T-helper 1 cell treated with Interleukin-12 subunit alpha and Interleukin-12 subunit beta and Interleukin-4 antibody, amounts not matched to agents 30 μg/mL and 1 μg/mL, for 36 hours (primary cell): Measurements from ENCODE around the gene CCDC85C.

Experiments used
- H3K27ac Mint-ChIP-seq: one replicate; pipeline ENCODE4 v1.8.0; 2021; ENCODE audit warnings: mild to moderate bottlenecking, mixed read lengths
- H3K27me3 Mint-ChIP-seq: one replicate; pipeline ENCODE4 v1.8.0; 2021; ENCODE audit warnings: low read depth, mixed read lengths
- H3K36me3 Mint-ChIP-seq: one replicate; pipeline ENCODE4 v1.8.0; 2021; ENCODE audit warnings: low read depth, mixed read lengths
- H3K4me1 Mint-ChIP-seq: one replicate; pipeline ENCODE4 v1.8.0; 2021; ENCODE audit warnings: low read depth, mixed read lengths
- H3K4me3 Mint-ChIP-seq: one replicate; pipeline ENCODE4 v1.8.0; 2021; ENCODE audit warnings: mild to moderate bottlenecking, moderate library complexity, mixed read lengths
- H3K9me3 Mint-ChIP-seq: one replicate; pipeline ENCODE4 v1.8.0; 2021; ENCODE audit warnings: mixed read lengths

Gene CCDC85C

GRCh38 chr14:99624024-99624423 lies 20.0 kb upstream of the CCDC85C start:
- Mint-ChIP-seq H3K27ac (no peak overlapping the region), H3K27me3 (peaks cover 5% of the 10 kb centered on the region), H3K36me3 (no peaks in the 10 kb centered on the region), H3K4me1 (peaks cover 3% of the 10 kb centered on the region), H3K4me3 (no peak overlapping the region), H3K9me3 (no peaks in the 10 kb centered on the region)

- H3K4me3 Mint-ChIP-seq: no peak overlapping the region
- H3K27ac Mint-ChIP-seq: no peak overlapping the region
- H3K4me1 Mint-ChIP-seq: peaks cover 2% of the 10 kb centered on the region
- H3K36me3 Mint-ChIP-seq: no peaks in the 10 kb centered on the region
- H3K9me3 Mint-ChIP-seq: no peaks in the 10 kb centered on the region
- peaks cover 3% of the 10 kb centered on the region for H3K27me3 Mint-ChIP-seq
Measured at GRCh38 chr14:99621948-99622347, 17.9 kb upstream of the CCDC85C start.

DNA sequence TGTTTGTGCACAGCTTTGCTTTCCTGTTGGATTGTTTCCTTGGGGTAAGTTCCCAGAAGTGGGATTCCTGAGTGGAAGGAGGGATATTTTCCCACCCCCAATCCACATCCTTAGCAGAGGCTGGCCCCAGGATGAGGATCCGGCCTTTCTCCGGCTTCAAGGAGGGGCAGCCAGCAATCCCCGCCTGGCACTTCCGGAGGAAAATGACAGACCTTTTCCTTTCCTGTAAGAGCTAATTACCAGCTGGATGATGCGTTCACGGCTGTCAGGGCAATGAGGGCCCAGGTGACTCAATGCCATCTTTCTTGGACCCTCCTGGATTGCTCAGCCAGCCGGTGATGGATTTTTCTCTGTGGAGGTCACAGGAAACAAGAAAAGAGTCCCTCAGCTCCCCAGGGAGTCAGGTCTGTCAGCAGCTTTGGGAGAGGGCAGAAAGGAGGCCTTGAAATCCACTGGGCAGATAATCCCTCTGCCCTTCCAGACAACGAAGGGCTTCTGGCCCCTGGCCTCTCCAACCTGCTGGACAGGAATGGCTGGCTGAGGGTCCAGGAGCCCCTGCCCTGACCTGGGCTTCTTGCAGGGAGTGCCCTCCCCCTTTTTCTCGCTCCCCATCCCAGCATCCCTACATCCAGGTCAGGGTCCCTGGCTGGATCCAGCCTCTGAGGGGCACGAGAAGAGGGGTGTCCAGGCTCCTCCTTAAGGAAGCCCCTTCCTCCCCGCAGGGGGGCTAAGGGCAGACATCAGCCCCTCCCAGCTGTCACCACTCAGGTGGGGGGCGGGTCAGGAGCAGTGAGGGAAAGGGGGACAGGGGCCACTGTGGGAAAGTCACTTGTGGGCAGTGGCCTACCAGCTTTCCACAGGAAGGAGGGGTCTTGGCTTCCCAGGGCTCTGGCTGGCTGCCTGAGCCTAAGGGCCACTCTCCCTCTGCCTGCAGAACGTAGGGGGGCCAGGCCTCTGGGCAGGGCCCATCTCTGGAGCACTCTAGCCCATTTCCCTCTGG lies 16.1 kb upstream of the CCDC85C start:
- H3K9me3 Mint-ChIP-seq: no peaks in the 10 kb centered on the region
- peaks cover 2% of the 10 kb centered on the region for H3K4me1 Mint-ChIP-seq
- H3K36me3 Mint-ChIP-seq: no peaks in the 10 kb centered on the region
- H3K27me3 Mint-ChIP-seq: peaks cover 18% of the 10 kb centered on the region
- H3K4me3 Mint-ChIP-seq: no peak overlapping the region
- no peak overlapping the region for H3K27ac Mint-ChIP-seq

DNA sequence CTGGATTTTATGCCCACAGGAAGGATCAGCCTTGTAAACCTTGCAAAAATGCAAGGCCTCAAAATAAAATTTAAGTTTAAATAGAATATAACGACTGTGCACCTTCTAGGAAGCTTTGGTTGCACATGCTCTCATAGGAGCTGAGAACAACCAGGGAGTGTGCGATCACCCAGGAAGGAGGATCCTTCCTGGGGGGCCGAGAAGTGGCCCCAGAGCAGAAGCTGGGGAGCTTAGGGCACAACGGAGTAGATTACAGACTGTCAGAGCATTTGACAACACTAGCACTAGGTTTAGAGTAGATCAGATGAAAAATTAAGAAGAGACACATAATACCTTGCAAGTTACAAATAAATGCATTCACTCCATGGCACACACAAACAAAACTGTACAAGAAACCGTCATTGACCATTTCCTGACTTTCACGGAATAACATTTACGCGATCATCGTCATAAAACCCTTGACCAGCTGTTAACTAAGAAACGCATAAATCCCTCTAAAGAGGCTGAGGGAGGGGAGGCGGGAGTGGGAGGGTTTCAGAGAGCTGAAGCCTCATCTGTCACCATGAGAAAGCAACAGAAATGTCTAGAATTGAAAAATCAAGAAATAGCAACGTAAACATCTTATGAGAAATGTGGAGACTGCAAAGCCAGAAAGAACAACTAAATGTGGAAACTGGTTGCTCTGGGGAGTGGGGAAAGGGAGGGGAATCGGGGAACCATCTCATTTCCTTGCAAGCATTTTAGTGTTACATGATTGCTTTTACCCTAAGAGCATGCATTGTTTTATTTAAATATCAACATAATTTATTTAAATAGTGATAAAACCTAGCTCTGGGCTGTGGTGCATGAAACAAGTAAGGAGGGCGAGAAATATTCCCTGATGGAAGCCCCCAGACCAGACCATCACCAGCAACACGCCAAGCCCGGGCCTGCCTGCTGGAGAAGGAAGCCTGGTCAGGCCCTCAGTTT lies 13.1 kb upstream of the CCDC85C start:
- no peaks in the 10 kb centered on the region for H3K36me3 Mint-ChIP-seq
- no peak overlapping the region for H3K4me3 Mint-ChIP-seq
- H3K27me3 Mint-ChIP-seq: peaks cover 23% of the 10 kb centered on the region
- no peak overlapping the region for H3K27ac Mint-ChIP-seq
- no peaks in the 10 kb centered on the region for H3K9me3 Mint-ChIP-seq
- peaks cover 2% of the 10 kb centered on the region for H3K4me1 Mint-ChIP-seq

DNA sequence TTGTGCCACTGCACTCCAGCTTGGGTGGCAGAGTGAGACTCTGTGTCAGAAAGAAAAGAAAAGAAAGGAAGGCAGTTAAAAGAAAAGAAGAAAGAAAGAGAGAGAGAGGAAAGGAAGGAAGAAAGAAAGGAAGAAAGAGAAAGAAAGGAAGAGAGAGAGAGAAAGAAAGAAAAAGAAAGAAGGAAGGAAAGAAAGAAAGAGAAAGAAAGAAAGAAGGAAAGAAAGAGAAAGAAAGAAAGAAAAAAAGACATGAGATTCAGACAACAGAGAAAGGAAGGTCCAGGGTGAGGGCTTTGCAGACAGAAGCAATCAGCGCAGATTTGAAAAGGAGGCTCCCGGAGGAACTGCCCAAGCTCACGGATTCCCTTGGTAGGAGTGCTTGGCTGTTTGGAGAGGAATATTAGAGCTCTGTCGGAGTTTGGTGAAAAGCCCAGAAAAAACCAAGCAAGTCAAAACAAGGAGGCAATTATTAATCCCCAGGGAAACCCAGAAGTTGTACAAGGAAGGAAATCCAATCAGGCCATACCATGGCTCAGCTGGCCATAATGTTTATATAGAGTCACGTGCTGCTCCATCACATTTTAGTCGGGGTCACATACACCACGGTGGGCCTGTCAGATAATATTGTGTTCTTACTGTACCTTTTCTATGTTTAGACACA lies 11.6 kb upstream of the CCDC85C start:
- no peak overlapping the region for H3K27ac Mint-ChIP-seq
- H3K27me3 Mint-ChIP-seq: peaks cover 23% of the 10 kb centered on the region
- H3K4me3 Mint-ChIP-seq: no peak overlapping the region

GRCh38 chr14:99612738-99613330 lies 8.8 kb upstream of the CCDC85C start:
- H3K27ac Mint-ChIP-seq: no peak overlapping the region
- no peak overlapping the region for H3K4me3 Mint-ChIP-seq
- no peaks in the 10 kb centered on the region for H3K36me3 Mint-ChIP-seq

More for the DNA sequence above, 11.6 kb upstream of the CCDC85C start:
- Mint-ChIP-seq H3K36me3 (no peaks in the 10 kb centered on the region), H3K9me3 (no peaks in the 10 kb centered on the region), H3K4me1 (peaks cover 2% of the 10 kb centered on the region)

GRCh38 chr14:99612071-99612737 lies 8.2 kb upstream of the CCDC85C start:
- Mint-ChIP-seq H3K9me3 (no peaks in the 10 kb centered on the region), H3K4me1 (peaks cover under 1% of the 10 kb centered on the region)

More at GRCh38 chr14:99612738-99613330, 8.8 kb upstream of the CCDC85C start:
- peaks cover 23% of the 10 kb centered on the region for H3K27me3 Mint-ChIP-seq
- H3K4me1 Mint-ChIP-seq: no peaks in the 10 kb centered on the region
- no peaks in the 10 kb centered on the region for H3K9me3 Mint-ChIP-seq

GRCh38 chr14:99611646-99612045 lies 7.6 kb upstream of the CCDC85C start:
- no peak overlapping the region for H3K4me3 Mint-ChIP-seq
- no peak overlapping the region for H3K27ac Mint-ChIP-seq
- H3K27me3 Mint-ChIP-seq: peaks cover 17% of the 10 kb centered on the region
- peaks cover 2% of the 10 kb centered on the region for H3K4me1 Mint-ChIP-seq
- no peaks in the 10 kb centered on the region for H3K36me3 Mint-ChIP-seq
- no peaks in the 10 kb centered on the region for H3K9me3 Mint-ChIP-seq

More at GRCh38 chr14:99612071-99612737, 8.2 kb upstream of the CCDC85C start:
- no peak overlapping the region for H3K27ac Mint-ChIP-seq
- H3K4me3 Mint-ChIP-seq: no peak overlapping the region
- peaks cover 22% of the 10 kb centered on the region for H3K27me3 Mint-ChIP-seq
- H3K36me3 Mint-ChIP-seq: no peaks in the 10 kb centered on the region

DNA sequence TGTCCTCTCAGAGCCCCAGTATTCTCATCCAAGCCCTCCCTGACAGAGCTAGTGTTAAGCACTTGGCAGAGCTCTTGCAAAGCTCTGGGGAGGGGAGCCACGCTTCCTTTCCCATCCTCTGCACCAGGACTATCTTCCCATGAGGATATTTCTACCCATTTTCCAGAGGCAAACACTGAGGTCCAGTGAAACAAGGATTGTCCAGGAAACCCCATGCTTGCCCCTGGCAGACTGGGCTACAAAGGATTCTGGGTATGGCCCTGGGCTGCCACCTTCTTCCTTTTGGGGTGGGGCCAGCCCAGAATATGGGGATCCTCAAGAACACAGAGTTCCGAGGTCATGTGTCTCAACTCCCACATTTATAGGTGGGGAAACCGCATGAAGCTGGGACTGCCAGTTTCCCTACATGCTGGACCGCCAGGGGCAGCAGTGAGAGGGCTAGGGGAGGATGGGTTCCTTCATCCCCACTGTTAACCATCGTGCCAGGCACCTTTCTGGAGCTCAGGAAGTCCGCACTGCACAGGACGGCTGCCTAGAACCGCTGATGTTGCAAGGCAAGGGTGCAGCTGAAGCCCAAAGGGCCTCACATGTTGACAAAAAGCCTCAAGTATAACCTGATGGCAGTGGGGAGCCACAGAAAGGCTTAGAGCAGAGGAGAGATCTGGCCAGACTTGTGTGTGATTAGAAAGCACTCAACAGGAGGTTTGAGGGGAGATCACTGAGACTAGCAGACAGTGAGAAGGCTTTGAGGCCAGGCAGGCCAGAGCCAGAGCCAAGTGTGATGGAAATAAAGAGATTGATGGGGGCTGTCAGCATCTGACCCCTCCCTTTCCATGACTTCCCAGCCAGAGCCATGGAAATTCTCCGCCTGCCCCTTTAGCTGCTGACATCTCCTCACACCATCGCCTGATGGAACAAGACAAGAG lies 5.5 kb upstream of the CCDC85C start:
- no peak overlapping the region for H3K4me3 Mint-ChIP-seq
- H3K27me3 Mint-ChIP-seq: peaks cover under 1% of the 10 kb centered on the region
- H3K27ac Mint-ChIP-seq: no peak overlapping the region
- H3K36me3 Mint-ChIP-seq: no peaks in the 10 kb centered on the region
- H3K4me1 Mint-ChIP-seq: peaks cover 7% of the 10 kb centered on the region
- H3K9me3 Mint-ChIP-seq: no peaks in the 10 kb centered on the region

DNA sequence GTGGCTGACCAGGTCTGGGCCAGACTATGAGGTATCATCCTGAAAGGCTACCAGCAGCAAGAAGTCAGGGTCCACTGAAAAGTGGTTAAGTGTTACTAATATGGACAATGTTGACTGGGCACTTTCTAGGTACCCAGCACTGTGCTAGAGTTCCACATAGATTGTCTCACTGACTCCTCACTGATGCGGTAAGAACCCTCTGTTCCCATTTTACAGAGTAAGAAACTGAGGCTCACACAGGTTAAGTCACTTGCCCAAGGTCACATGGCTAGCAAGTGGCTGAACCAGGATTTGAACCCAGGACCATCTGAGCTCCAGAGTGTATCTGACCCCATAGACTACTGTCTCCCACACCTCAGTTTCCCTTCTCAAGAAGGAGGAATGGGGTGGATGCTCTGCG lies 4.6 kb upstream of the CCDC85C start:
- Mint-ChIP-seq H3K4me3 (no peak overlapping the region), H3K27me3 (no peaks in the 10 kb centered on the region), H3K27ac (no peak overlapping the region), H3K36me3 (no peaks in the 10 kb centered on the region), H3K4me1 (peaks cover 7% of the 10 kb centered on the region), H3K9me3 (no peaks in the 10 kb centered on the region)

- H3K9me3 Mint-ChIP-seq: no peaks in the 10 kb centered on the region
- peaks cover 17% of the 10 kb centered on the region for H3K4me1 Mint-ChIP-seq
- H3K4me3 Mint-ChIP-seq: no peak overlapping the region
- peaks cover 15% of the 10 kb centered on the region for H3K27me3 Mint-ChIP-seq
- H3K36me3 Mint-ChIP-seq: no peaks in the 10 kb centered on the region
- H3K27ac Mint-ChIP-seq: no peak overlapping the region
Measured at GRCh38 chr14:99606359-99606758, 2.4 kb upstream of the CCDC85C start.

DNA sequence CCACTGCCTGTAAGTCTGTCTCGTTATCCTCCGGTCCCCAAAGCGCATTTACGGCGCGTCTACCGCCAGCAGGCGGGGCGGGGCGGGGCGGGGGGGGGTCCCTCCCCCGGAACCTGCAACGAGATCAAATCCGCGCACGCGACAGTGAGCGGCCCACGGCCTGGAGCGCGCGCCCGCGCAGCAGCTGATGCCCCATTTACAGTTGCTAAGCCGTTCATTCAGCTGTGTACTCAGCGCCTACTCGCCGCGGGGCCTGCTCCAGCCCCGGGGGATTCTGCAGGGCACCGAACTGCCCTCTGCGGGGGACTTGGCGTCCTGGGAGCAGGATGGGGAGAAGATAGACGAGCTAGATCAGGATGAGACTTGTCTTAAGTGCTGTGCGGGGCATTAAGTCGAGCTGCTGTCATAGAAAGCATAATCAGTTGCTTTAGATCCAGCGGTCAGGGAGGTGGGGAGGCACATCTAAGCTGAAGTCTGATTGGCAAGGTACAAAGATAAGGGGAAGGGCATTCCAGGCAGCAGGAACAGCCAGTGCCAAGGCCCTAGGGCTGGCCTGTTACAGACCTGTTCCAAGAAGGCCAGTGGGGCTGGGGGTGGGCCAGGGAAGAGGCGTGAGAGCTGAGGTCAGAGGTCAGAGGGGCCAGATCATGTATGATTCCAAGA lies 1.4 kb upstream of the CCDC85C start:
- Mint-ChIP-seq H3K4me1 (peaks cover 19% of the 10 kb centered on the region), H3K9me3 (no peaks in the 10 kb centered on the region), H3K36me3 (no peaks in the 10 kb centered on the region), H3K27me3 (peaks cover 18% of the 10 kb centered on the region), H3K4me3 (peak overlapping the region; percentile 89), H3K27ac (peak overlapping the region; percentile 84)
